A549 (cell line): ENCODE data around the gene SGSM2. TPM values are rescaled to one million over a fixed set of nuclear protein-coding genes. Genes with fewer than 3 reads are reported as not detected.

ENCODE experiments used
- ATAC-seq, 2 experiments: fragments of 200-7000 bp in 1 of 2; fragments of >200 bp in 1 of 2; cut with Nextera tagmentation in 1 of 2; cut with Tn5 transposase in 1 of 2; 3 replicates each; pipeline versions ENCODE4 v1.8.0 to v1.9.1; 2018 to 2020; ENCODE audit warnings: mild to moderate bottlenecking in 1 of 2, moderate library complexity in 1 of 2
- CTCF ChIA-PET: fragments of 300-600 bp; sonication (Branson Sonifier 250); formaldehyde crosslinking; extraction: SDS; loops from one replicate; lab custom pipeline; 2021; ENCODE audit warnings: antibody characterized with exemption, inconsistent platforms; lab: Yijun Ruan, JAX
- POLR2A ChIA-PET: fragments of 350-600 bp; formaldehyde crosslinking; extraction: SDS; loops from one replicate; lab custom pipeline; 2021; ENCODE audit warnings: antibody characterized with exemption, inconsistent platforms; lab: Yijun Ruan, JAX
- DNase-seq, 2 experiments: peaks; one replicate each; pipeline versions ENCODE4 v3.0.0 to v3.0.0-alpha.2; 2011 to 2016; ENCODE audit warnings: low read depth in 1 of 2, low spot score in 1 of 2
- FAIRE-seq: peaks from 2 replicates; lab custom pipeline; 2011; peaks lifted over from hg19 to GRCh38; lab: Jason Lieb, UNC
- H3K27ac ChIP-seq, 2 experiments: fragments of >200 bp; sonication (Bioruptor Twin); formaldehyde crosslinking; 3 replicates each; pipeline ENCODE4 v1.5.1; 2016 to 2017
- H3K4me1 ChIP-seq: fragments of >200 bp; sonication (Bioruptor Twin); formaldehyde crosslinking; 3 replicates; pipeline ENCODE4 v1.6.1; 2016
- H3K4me2 ChIP-seq: fragments of >200 bp; sonication (Bioruptor Twin); formaldehyde crosslinking; 3 replicates; pipeline ENCODE4 v1.6.1; 2016
- H3K4me3 ChIP-seq: fragments of >200 bp; sonication (Bioruptor Twin); formaldehyde crosslinking; 3 replicates; pipeline ENCODE4 v1.5.1; 2016
- H3K9me3 ChIP-seq: fragments of >200 bp; sonication (Bioruptor Twin); formaldehyde crosslinking; 3 replicates; pipeline ENCODE4 v1.6.1; 2016
- BCL3 ChIP-seq: fragments of >200 bp; sonication (Bioruptor Twin); formaldehyde crosslinking; IDR thresholded peaks from 3 replicates; pipeline ENCODE4 v1.6.1; 2016
- BHLHE40 ChIP-seq: IDR thresholded peaks from 2 replicates; pipeline ENCODE4 v1.6.1; 2012; ENCODE audit warnings: low read depth, low read length, inconsistent platforms
- CBX2 ChIP-seq: fragments of 200-600 bp; sonication (generic); IDR thresholded peaks from 2 replicates; pipeline ENCODE4 v1.6.1; 2016; ENCODE audit warnings: low read depth, mild to moderate bottlenecking, borderline replicate concordance
- CEBPB ChIP-seq, 2 experiments: fragments of >200 bp in 1 of 2; sonication (Bioruptor Twin) in 1 of 2; formaldehyde crosslinking in 1 of 2; IDR thresholded peaks; 2 replicates each; pipeline ENCODE4 v1.6.1; 2012 to 2016
- CHD2 ChIP-seq: fragments of 150-350 bp; IDR thresholded peaks from 2 replicates; pipeline ENCODE4 v1.6.1; 2014; ENCODE audit warnings: low read length; ENCODE audit not compliant: partially characterized antibody
- E2F6 ChIP-seq: IDR thresholded peaks from 2 replicates; pipeline ENCODE4 v1.6.1; 2012; ENCODE audit warnings: low read depth, borderline replicate concordance
- EHF ChIP-seq: fragments of 250-450 bp; sonication (Bioruptor Pico); IDR thresholded peaks from 2 replicates; pipeline ENCODE4 v1.5.0; 2020; ENCODE audit warnings: mild to moderate bottlenecking
- EHMT2 ChIP-seq: fragments of 200-600 bp; sonication (generic); IDR thresholded peaks from 2 replicates; pipeline ENCODE4 v1.6.1; 2016; ENCODE audit warnings: antibody characterized with exemption, low read depth, mild to moderate bottlenecking, moderate library complexity
- ELK1 ChIP-seq: fragments of 150-350 bp; IDR thresholded peaks from 2 replicates; pipeline ENCODE4 v1.6.1; 2014; ENCODE audit warnings: low read depth, mild to moderate bottlenecking, low read length
- EP300 ChIP-seq, 2 experiments: fragments of >200 bp; sonication (Bioruptor Twin); formaldehyde crosslinking; IDR thresholded peaks; 2 replicates in 1 of 2; 3 replicates in 1 of 2; pipeline ENCODE4 v1.6.1; 2016 to 2017
- FOSB ChIP-seq: fragments of 250-450 bp; sonication (Bioruptor Pico); IDR thresholded peaks from 2 replicates; pipeline ENCODE4 v1.5.0; 2020; ENCODE audit warnings: mild to moderate bottlenecking, moderate library complexity
- FOXS1 ChIP-seq: fragments of 250-450 bp; sonication (Bioruptor Pico); IDR thresholded peaks from 2 replicates; pipeline ENCODE4 v1.5.0; 2020; ENCODE audit warnings: mild to moderate bottlenecking, moderate library complexity
- HDAC2 ChIP-seq: fragments of 200-600 bp; sonication (generic); IDR thresholded peaks from 2 replicates; pipeline ENCODE4 v1.6.1; 2016
- HOXA7 ChIP-seq: fragments of 250-450 bp; sonication (Bioruptor Pico); IDR thresholded peaks from 2 replicates; pipeline ENCODE4 v1.5.0; 2020; ENCODE audit warnings: mild to moderate bottlenecking, moderate library complexity
- MAFK ChIP-seq: fragments of 450-650 bp; IDR thresholded peaks from 2 replicates; pipeline ENCODE4 v1.6.1; 2014; ENCODE audit not compliant: partially characterized antibody
- MAX ChIP-seq: IDR thresholded peaks from 2 replicates; pipeline ENCODE4 v1.6.1; 2012
- MYC ChIP-seq: IDR thresholded peaks from 2 replicates; pipeline ENCODE4 v1.6.1; 2012; ENCODE audit warnings: mild to moderate bottlenecking, inconsistent platforms, low read length, improper control_type of control experiment, borderline replicate concordance
- POLR2AphosphoS2 ChIP-seq: conservative IDR thresholded peaks from 2 replicates; pipeline ENCODE4 v1.6.1; 2012; ENCODE audit warnings: low read length, improper control_type of control experiment, inconsistent platforms
- REST ChIP-seq: fragments of 200-600 bp; sonication (generic); IDR thresholded peaks from 2 replicates; pipeline ENCODE4 v1.6.1; 2016; ENCODE audit warnings: antibody characterized with exemption, mild to moderate bottlenecking, moderate library complexity
- RNF2 ChIP-seq: fragments of 200-600 bp; sonication (generic); IDR thresholded peaks from 2 replicates; pipeline ENCODE4 v1.6.1; 2016; ENCODE audit warnings: low read depth, mild to moderate bottlenecking, antibody characterized with exemption, moderate library complexity, borderline replicate concordance
- SREBF2 ChIP-seq: fragments of 450-650 bp; IDR thresholded peaks from 2 replicates; pipeline ENCODE4 v1.6.1; 2014; ENCODE audit warnings: mild to moderate bottlenecking, moderate library complexity
- TFCP2L1 ChIP-seq: fragments of 250-450 bp; sonication (Bioruptor Pico); IDR thresholded peaks from 2 replicates; pipeline ENCODE4 v1.5.0; 2021; ENCODE audit warnings: mild to moderate bottlenecking
- ZC3H11A ChIP-seq: fragments of 450-650 bp; IDR thresholded peaks from 2 replicates; pipeline ENCODE4 v1.6.1; 2014; ENCODE audit warnings: antibody characterized with exemption, mild to moderate bottlenecking
- ZNF302 ChIP-seq: fragments of 250-450 bp; sonication (Bioruptor Pico); IDR thresholded peaks from 2 replicates; pipeline ENCODE4 v1.9.0; 2021; ENCODE audit warnings: inconsistent platforms, mild to moderate bottlenecking, moderate library complexity
- WGBS: methylation state at CpG from one replicate; pipeline ENCODE4 v1.1.6; 2017; ENCODE audit errors: missing lambda C conversion rate; 5-methylcytosine and 5-hydroxymethylcytosine counted together
- polyA plus RNA-seq, 4 experiments: library from polyadenylated mRNA; depleted of rRNA in 3 of 4; stranded (reverse); fragments of >200 nt; fragmentation: RNase III in 1 of 4; extraction: RNeasy Plus Mini Kit Qiagen cat#74134 plus additional on column Dnase treatment in 1 of 4; gene quantifications; 2 replicates in 3 of 4; 3 replicates in 1 of 4; pipeline ENCODE4 v1.2.3, GENCODE V29; 2011 to 2017

SGSM2 gene
- polyA plus RNA-seq, 2 of the 4 experiments (the other 2 are of a cell fraction): 24.9 to 53.3 TPM

- peak overlapping the region; percentile 99 for H3K4me2 ChIP-seq
- no peak for FAIRE-seq
Observed at GRCh38 chr17:2394775-2395201, 57.5 kb downstream of the SGSM2 start.

GRCh38 chr17:2395258-2396181 lies 58.2 kb downstream of the SGSM2 start:
- Histone ChIP-seq H3K9me3 (no peaks in the 10 kb centered on the region), H3K4me2 (peak overlapping the region; percentile 99), H3K27ac (peak overlapping the region; percentile 95 to 97), H3K4me3 (peak overlapping the region; percentile 42; the same call in 1 of the 3 replicates), H3K4me1 (peaks cover 56% of the 10 kb centered on the region)
- ATAC-seq (peak; percentile 1 to 11; a peak in 3 of 6 replicates), FAIRE-seq (no peak), DNase-seq (peak; percentile 51 to 92)
- 62% methylated on average over 22 of the region's 28 CpGs for WGBS
- ChIA-PET CTCF (interaction anchor here (0.6 to 24.9 kb wide), 5 partner anchors 10 to 28 kb away, joined by 3 to 1099 read pairs (median 3); partner anchors contain the start of gene MNT), POLR2A (interaction anchor here (0.5 kb wide), 1 partner anchor 53 kb away, joined by 3 read pairs; no protein-coding TSS in a partner anchor)
- TF ChIP-seq CEBPB (IDR thresholded peaks at IDR 0.05): no peak
- no peak; the same call in 1 of the 2 replicates for TF ChIP-seq MAX
- TF ChIP-seq BCL3: no peak
- no peak for TF ChIP-seq CHD2
- no peak for TF ChIP-seq RNF2
- no peak for TF ChIP-seq SREBF2
- TF ChIP-seq TFCP2L1 (CRISPR knock-in tag): no peak
- TF ChIP-seq EHF (CRISPR knock-in tag): 0 out of 2 replicates have a peak, but pooled peaks have one; percentile 7
- peak; percentile 47 for TF ChIP-seq MAFK
- TF ChIP-seq ELK1: no peak
- TF ChIP-seq BHLHE40: no peak
- TF ChIP-seq HDAC2: no peak
- no peak for TF ChIP-seq ZC3H11A
- TF ChIP-seq EHMT2: no peak
- TF ChIP-seq EP300 (IDR thresholded peaks at IDR 0.05): no peak
- TF ChIP-seq FOSB (CRISPR knock-in tag): no peak
- TF ChIP-seq ZNF302 (CRISPR knock-in tag): no peak
- TF ChIP-seq MYC: no peak
- TF ChIP-seq CBX2: no peak
- no peak for TF ChIP-seq FOXS1 (CRISPR knock-in tag)
- no peak for TF ChIP-seq E2F6

More at GRCh38 chr17:2394775-2395201, 57.5 kb downstream of the SGSM2 start:
- peaks cover 56% of the 10 kb centered on the region for H3K4me1 ChIP-seq
- H3K27ac ChIP-seq: peak overlapping the region; percentile 97 to 99
- ChIA-PET POLR2A (no interaction called here), CTCF (interaction anchor here (1.8 to 24.9 kb wide), 2 partner anchors 12 to 16 kb away, joined by 18 to 1099 read pairs; partner anchors contain the start of gene MNT)
- H3K4me3 ChIP-seq: peak overlapping the region; percentile 66; the same call in 2 of the 3 replicates
- ATAC-seq (no peak), DNase-seq (no peak)
- WGBS: 92% methylated on average over 8 of the region's 16 CpGs
- TF ChIP-seq POLR2AphosphoS2 (no peak), REST (0 out of 2 replicates have a peak, but pooled peaks have one; percentile 3), RNF2 (no peak), CHD2 (no peak), HOXA7 (CRISPR knock-in tag) (no peak), MAFK (no peak)
- no peaks in the 10 kb centered on the region for H3K9me3 ChIP-seq
